GM20000 (cell line): ENCODE measurements around the gene FBLN1.

Experiments
- DNase-seq: peaks from one replicate; pipeline ENCODE4 v3.0.0; 2012; ENCODE audit warnings: low spot score
- CTCF ChIP-seq: IDR thresholded peaks from 2 replicates; pipeline ENCODE4 v1.5.1; 2012; ENCODE audit warnings: mild to moderate bottlenecking, control low read depth; ENCODE audit errors: extremely low read depth, missing control alignments

Gene FBLN1

GRCh38 chr22:45502215-45503049 is at the start of gene FBLN1:
Gene FBLN1, plus strand, starts transcription at chr22:45502883. Its CDS starts 103 bp downstream, at chr22:45502986.
- DNase-seq = no peak
- TF ChIP-seq CTCF = no peak

- no peak for TF ChIP-seq CTCF
- DNase-seq = no peak
These were observed 48.9 kb upstream of the FBLN1 start for GRCh38 chr22:45453764-45454163.

- no peak for DNase-seq
- no peak for TF ChIP-seq CTCF
These were observed 48.4 kb upstream of the FBLN1 start for GRCh38 chr22:45454275-45454674.

GRCh38 chr22:45455212-45455611 is 47.5 kb upstream of the FBLN1 start:
- DNase-seq = no peak
- TF ChIP-seq CTCF = no peak

- TF ChIP-seq CTCF = no peak
- no peak for DNase-seq
These were observed 47.1 kb upstream of the FBLN1 start for GRCh38 chr22:45455621-45456020.

- no peak for DNase-seq
- no peak for TF ChIP-seq CTCF
These were observed 45.9 kb upstream of the FBLN1 start for GRCh38 chr22:45456811-45457210.

- no peak for DNase-seq
- TF ChIP-seq CTCF = no peak
These were observed 44.2 kb upstream of the FBLN1 start for GRCh38 chr22:45458532-45458931.
